GM23338 (cell line): ENCODE measurements around the gene ULBP1.
"Not testable (repeated sequence)": the region's sequence is repeated elsewhere in the genome, so short reads cannot be mapped to it uniquely, and the experiment has no call there.

Experiments used
- EZH2 ChIP-seq: fragments of 200-600 bp; sonication (generic); IDR thresholded peaks from one replicate; pipeline ENCODE4 v1.8.0; 2017; ENCODE audit warnings: antibody characterized with exemption, mild to moderate bottlenecking, low read depth; ENCODE audit not compliant: unreplicated experiment
- EZH2phosphoT487 ChIP-seq: fragments of 200-600 bp; sonication (generic); IDR thresholded peaks from one replicate; pipeline ENCODE4 v1.8.1; 2018; ENCODE audit warnings: antibody characterized with exemption; ENCODE audit not compliant: unreplicated experiment
- JUNB ChIP-seq: IDR thresholded peaks from one replicate; pipeline ENCODE4 v1.6.1; 2016; ENCODE audit warnings: antibody characterized with exemption; ENCODE audit not compliant: unreplicated experiment
- NANOG ChIP-seq: IDR thresholded peaks from 2 replicates; pipeline ENCODE4 v1.6.1; 2016; ENCODE audit warnings: antibody characterized with exemption, borderline replicate concordance
- POLR2AphosphoS5 ChIP-seq: IDR thresholded peaks from 2 replicates; pipeline ENCODE4 v1.6.1; 2016; ENCODE audit warnings: antibody characterized with exemption, low read depth
- STAT1 ChIP-seq: IDR thresholded peaks from one replicate; pipeline ENCODE4 v1.6.1; 2016; ENCODE audit warnings: antibody characterized with exemption; ENCODE audit not compliant: unreplicated experiment
- ZNF114 ChIP-seq: fragments of 250-450 bp; sonication (Bioruptor Pico); IDR thresholded peaks from 2 replicates; pipeline ENCODE4 v1.5.0; 2020; ENCODE audit warnings: mild to moderate bottlenecking, moderate library complexity
- TF ChIP-seq, protein P1 (sequence below), 2 experiments: fragments of 200-600 bp in 1 of 2; sonication (generic) in 1 of 2; conservative IDR thresholded peaks; 2 replicates each; pipeline versions ENCODE4 v1.5.1 to v1.6.1; 2016 to 2017; ENCODE audit warnings: antibody characterized with exemption in 2 of 2, low read depth in 2 of 2, mild to moderate bottlenecking in 2 of 2, moderate library complexity in 1 of 2

DNA sequence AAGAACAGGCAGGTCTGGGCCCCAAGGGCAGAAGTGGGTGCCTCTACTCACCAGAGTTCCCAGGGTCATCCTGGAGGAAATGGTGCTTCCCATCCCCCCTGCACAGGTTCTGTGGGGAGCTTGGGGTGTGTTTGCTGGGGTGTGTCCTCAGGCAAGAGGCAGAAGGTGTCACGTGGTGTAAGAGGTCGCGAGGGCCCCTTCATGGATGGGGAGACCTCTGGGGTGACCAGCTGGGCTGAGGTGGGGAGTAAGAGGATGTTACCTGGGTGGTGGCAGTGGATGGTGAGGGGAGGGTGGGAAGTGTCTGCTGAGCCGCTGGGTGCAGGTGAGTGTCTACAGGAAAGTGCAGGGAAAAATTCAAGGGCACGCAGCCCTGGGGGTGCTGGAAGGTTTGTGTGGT is 41.7 kb upstream of the ULBP1 start:
- TF ChIP-seq STAT1, NANOG, EZH2, EZH2phosphoT487, POLR2AphosphoS5, JUNB, ZNF114: not testable (repeated sequence)
- TF ChIP-seq, protein P1, sequence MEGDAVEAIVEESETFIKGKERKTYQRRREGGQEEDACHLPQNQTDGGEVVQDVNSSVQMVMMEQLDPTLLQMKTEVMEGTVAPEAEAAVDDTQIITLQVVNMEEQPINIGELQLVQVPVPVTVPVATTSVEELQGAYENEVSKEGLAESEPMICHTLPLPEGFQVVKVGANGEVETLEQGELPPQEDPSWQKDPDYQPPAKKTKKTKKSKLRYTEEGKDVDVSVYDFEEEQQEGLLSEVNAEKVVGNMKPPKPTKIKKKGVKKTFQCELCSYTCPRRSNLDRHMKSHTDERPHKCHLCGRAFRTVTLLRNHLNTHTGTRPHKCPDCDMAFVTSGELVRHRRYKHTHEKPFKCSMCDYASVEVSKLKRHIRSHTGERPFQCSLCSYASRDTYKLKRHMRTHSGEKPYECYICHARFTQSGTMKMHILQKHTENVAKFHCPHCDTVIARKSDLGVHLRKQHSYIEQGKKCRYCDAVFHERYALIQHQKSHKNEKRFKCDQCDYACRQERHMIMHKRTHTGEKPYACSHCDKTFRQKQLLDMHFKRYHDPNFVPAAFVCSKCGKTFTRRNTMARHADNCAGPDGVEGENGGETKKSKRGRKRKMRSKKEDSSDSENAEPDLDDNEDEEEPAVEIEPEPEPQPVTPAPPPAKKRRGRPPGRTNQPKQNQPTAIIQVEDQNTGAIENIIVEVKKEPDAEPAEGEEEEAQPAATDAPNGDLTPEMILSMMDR (conservative IDR thresholded peaks at IDR 0.05; ENCODE audit: low read depth in 2 of 2) = not testable (repeated sequence)
